Measurements from ENCODE around the gene GABRB2. TPM values are rescaled to one million over a fixed set of nuclear protein-coding genes. Genes with fewer than 3 reads are reported as not detected.

The GABRB2 gene
- polyA plus RNA-seq, 1 donor from 2014 or later: not detected

DNA sequence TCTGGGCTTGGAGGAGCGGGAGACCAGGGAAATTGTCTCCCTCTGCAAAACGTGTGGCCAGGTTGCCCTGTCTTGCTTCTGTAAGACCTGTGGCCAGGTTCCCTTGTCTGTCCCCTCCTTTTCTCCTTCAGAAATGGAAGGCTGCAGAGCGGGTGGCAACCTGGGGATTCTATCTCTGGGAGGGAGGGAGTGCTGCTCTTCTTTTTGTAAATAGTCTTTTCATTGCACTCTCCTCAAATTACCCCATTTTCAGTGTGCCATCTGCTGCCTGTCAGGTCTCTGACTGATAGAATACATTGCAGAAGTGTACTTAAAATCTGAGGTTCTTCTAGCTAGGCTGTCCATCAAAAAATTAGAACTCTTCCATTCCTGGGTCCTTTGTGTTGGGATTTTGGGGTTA, 126.0 kb downstream of the GABRB2 start:
- Mint-ChIP-seq H3K27me3 (no peaks in the 10 kb centered on the region), H3K4me3 (no peak overlapping the region), H3K9me3 (no peaks in the 10 kb centered on the region), H3K27ac (no peak overlapping the region), H3K36me3 (no peaks in the 10 kb centered on the region), H3K4me1 (no peaks in the 10 kb centered on the region)

DNA sequence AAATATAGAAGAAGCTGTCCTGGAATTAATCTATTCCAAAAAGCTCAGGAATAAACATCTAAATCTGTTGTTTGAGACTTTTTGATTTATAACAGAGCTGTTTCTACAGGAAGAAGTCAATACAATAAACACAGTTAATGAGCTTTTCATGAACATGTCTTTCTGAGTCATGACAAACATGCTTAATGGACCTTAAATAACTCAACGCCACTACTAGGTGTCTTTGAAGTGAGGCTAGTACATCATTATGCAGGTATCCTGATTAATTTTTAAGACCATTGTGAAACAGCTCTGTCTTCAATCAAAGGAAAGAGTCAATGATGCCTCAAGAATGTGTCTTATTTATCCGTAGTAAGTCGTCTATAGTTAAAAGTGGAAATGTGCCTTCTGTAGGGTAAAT, 131.6 kb downstream of the GABRB2 start:
- H3K27ac Mint-ChIP-seq: no peak overlapping the region
- no peaks in the 10 kb centered on the region for H3K27me3 Mint-ChIP-seq
- no peaks in the 10 kb centered on the region for H3K9me3 Mint-ChIP-seq
- H3K4me1 Mint-ChIP-seq: no peaks in the 10 kb centered on the region
- H3K4me3 Mint-ChIP-seq: no peak overlapping the region
- no peaks in the 10 kb centered on the region for H3K36me3 Mint-ChIP-seq

DNA sequence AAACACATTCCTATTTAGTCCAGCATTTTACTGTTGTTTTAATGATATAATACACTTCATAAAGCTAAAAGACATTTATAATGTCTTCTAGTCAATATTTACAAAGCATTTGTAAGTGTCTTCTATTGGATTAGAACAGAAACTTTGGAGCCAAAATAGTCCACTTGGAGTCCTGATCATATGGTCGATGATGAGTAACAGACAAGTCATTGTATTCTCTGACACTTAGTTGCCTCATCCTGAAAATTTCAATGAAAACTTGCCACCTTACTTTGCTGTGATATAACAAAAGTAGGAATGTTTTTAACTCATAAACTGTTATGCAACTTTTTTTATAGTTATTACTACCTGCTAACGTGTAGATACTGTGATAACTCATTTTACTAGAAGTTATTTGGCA, 132.5 kb downstream of the GABRB2 start:
- no peaks in the 10 kb centered on the region for H3K27me3 Mint-ChIP-seq
- H3K27ac Mint-ChIP-seq: no peak overlapping the region
- no peak overlapping the region for H3K4me3 Mint-ChIP-seq
- no peaks in the 10 kb centered on the region for H3K9me3 Mint-ChIP-seq
- no peaks in the 10 kb centered on the region for H3K4me1 Mint-ChIP-seq
- no peaks in the 10 kb centered on the region for H3K36me3 Mint-ChIP-seq

- Mint-ChIP-seq H3K27ac (no peak overlapping the region), H3K4me1 (no peaks in the 10 kb centered on the region), H3K36me3 (no peaks in the 10 kb centered on the region), H3K4me3 (no peak overlapping the region), H3K27me3 (no peaks in the 10 kb centered on the region), H3K9me3 (no peaks in the 10 kb centered on the region)
Measured at GRCh38 chr5:161412792-161413191, 133.7 kb downstream of the GABRB2 start.

DNA sequence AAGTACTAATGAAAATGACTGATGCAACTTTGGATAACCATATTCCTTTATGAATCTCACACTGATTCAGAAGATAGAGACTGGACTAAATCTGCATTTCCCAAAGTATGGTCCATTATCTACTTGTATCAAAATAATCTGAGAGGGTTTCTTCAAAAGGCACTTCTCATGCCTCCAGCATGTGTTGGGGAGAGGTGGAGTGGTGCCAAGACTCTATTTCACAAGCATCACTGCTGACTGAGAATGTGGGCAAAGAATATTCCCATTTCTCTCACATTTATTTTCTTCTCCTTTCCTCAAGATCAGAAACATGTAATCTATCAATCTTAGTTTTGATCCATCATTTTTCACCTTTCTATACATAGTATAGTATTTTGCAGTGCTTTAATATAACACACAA, 135.4 kb downstream of the GABRB2 start:
- H3K36me3 Mint-ChIP-seq: no peaks in the 10 kb centered on the region

GRCh38 chr5:161410640-161411039, 135.9 kb downstream of the GABRB2 start:
- Mint-ChIP-seq H3K4me3 (no peak overlapping the region), H3K9me3 (no peaks in the 10 kb centered on the region), H3K36me3 (no peaks in the 10 kb centered on the region), H3K4me1 (no peaks in the 10 kb centered on the region), H3K27me3 (no peaks in the 10 kb centered on the region), H3K27ac (no peak overlapping the region)

More for the DNA sequence above, 135.4 kb downstream of the GABRB2 start:
- Mint-ChIP-seq H3K27ac (no peak overlapping the region), H3K9me3 (no peaks in the 10 kb centered on the region), H3K27me3 (no peaks in the 10 kb centered on the region), H3K4me1 (no peaks in the 10 kb centered on the region), H3K4me3 (no peak overlapping the region)

DNA sequence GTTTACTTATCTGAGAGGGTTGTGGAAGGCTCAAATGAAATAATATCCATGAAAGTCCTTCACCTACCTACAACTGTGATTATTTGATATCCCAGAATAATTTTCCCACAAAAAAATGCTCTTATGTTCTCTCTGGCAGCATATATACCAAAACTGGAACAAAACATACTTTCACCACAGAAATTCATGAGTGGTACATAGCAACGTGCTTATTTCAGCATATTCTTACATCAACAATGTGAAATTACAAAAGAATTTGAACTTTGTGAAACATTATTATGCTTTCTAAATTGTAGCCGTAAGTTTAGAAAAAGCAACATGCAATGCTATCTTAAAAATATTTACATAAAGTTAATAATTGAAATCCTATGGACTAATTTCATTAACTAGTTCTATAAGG, 137.1 kb downstream of the GABRB2 start:
- Mint-ChIP-seq H3K9me3 (no peaks in the 10 kb centered on the region), H3K36me3 (no peaks in the 10 kb centered on the region), H3K27me3 (no peaks in the 10 kb centered on the region), H3K27ac (no peak overlapping the region), H3K4me1 (no peaks in the 10 kb centered on the region), H3K4me3 (no peak overlapping the region)

DNA sequence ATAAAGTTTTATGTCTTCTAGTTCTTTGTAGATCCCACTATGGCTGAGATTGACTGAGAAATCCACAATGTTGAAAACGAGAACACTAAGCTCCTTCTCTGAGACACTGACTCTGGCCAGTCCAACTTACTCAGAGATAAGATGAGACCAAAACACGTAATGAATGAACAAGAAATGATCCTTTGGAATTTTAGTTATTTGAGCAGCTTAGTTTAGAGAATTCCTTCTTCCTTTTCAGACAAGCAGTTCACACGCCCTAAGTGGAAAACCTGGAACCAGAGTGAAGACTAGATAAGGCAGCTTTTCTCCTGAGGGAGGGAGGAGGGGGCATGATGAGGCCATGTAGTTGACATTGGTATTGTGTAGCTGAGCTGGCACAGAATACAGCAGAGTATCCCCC, 139.6 kb downstream of the GABRB2 start:
- Mint-ChIP-seq H3K27ac (no peak overlapping the region), H3K9me3 (no peaks in the 10 kb centered on the region), H3K36me3 (no peaks in the 10 kb centered on the region), H3K27me3 (no peaks in the 10 kb centered on the region), H3K4me1 (no peaks in the 10 kb centered on the region), H3K4me3 (no peak overlapping the region)

GRCh38 chr5:161403996-161404395, 142.5 kb downstream of the GABRB2 start:
- H3K4me3 Mint-ChIP-seq: no peak overlapping the region
- no peaks in the 10 kb centered on the region for H3K4me1 Mint-ChIP-seq
- H3K36me3 Mint-ChIP-seq: no peaks in the 10 kb centered on the region
- no peaks in the 10 kb centered on the region for H3K9me3 Mint-ChIP-seq
- H3K27me3 Mint-ChIP-seq: no peaks in the 10 kb centered on the region
- H3K27ac Mint-ChIP-seq: no peak overlapping the region

DNA sequence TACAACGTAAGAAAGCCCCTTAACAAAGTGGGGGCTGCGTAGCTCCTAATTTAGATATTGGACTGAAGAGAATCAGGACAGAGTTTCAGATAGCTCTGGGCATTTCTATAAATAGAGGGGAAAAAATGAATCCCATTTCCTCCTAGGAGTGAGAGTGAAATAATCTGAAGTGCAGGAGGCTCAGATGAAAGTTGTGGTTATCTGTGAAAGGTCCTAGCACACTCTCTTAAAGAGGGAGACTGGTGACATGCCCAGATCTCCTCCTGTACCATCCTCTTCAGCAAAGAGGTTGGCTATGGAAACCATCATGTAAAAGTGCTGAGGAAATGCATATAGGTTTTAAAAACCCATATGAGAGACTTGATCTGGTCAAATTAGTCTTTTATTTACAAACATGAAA, 143.4 kb downstream of the GABRB2 start:
- H3K9me3 Mint-ChIP-seq: no peaks in the 10 kb centered on the region
- H3K36me3 Mint-ChIP-seq: no peaks in the 10 kb centered on the region
- no peaks in the 10 kb centered on the region for H3K27me3 Mint-ChIP-seq
- no peak overlapping the region for H3K27ac Mint-ChIP-seq
- no peaks in the 10 kb centered on the region for H3K4me1 Mint-ChIP-seq
- H3K4me3 Mint-ChIP-seq: no peak overlapping the region

DNA sequence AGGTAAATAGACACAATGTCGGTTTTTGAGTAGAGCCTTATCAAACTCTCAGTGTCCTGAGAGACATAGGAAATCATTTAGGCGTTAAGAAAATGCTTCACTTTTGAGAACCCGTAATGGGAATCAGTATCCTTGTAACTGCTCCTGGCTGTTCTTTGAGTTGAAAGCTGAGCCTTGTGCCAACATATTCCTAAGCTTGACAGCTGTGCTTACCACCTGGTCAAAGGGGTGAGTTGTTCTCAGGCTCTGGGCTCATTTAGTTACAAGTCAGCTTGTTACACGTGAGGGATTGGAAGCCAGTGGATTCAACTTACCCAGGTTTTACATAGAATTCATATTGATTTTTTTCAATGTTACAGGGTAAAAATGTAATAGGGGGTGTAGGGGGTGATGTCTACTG, 145.9 kb downstream of the GABRB2 start:
- Mint-ChIP-seq H3K27me3 (no peaks in the 10 kb centered on the region), H3K36me3 (no peaks in the 10 kb centered on the region), H3K27ac (no peak overlapping the region), H3K4me1 (no peaks in the 10 kb centered on the region), H3K9me3 (no peaks in the 10 kb centered on the region), H3K4me3 (no peak overlapping the region)

- H3K4me3 Mint-ChIP-seq: no peak overlapping the region
Measured at GRCh38 chr5:161399996-161400562, 146.4 kb downstream of the GABRB2 start.

GRCh38 chr5:161397448-161397847, 149.1 kb downstream of the GABRB2 start:
- H3K9me3 Mint-ChIP-seq: no peaks in the 10 kb centered on the region
- no peak overlapping the region for H3K27ac Mint-ChIP-seq
- H3K4me1 Mint-ChIP-seq: no peaks in the 10 kb centered on the region
- H3K4me3 Mint-ChIP-seq: no peak overlapping the region
- no peaks in the 10 kb centered on the region for H3K36me3 Mint-ChIP-seq
- H3K27me3 Mint-ChIP-seq: no peaks in the 10 kb centered on the region

More at GRCh38 chr5:161399996-161400562, 146.4 kb downstream of the GABRB2 start:
- Mint-ChIP-seq H3K4me1 (no peaks in the 10 kb centered on the region), H3K27me3 (no peaks in the 10 kb centered on the region), H3K36me3 (no peaks in the 10 kb centered on the region), H3K9me3 (no peaks in the 10 kb centered on the region), H3K27ac (peak overlapping the region in 1 of 3 donors; percentile 9)

GRCh38 chr5:161396171-161396570, 150.4 kb downstream of the GABRB2 start:
- Mint-ChIP-seq H3K27ac (no peak overlapping the region), H3K9me3 (no peaks in the 10 kb centered on the region), H3K4me1 (no peaks in the 10 kb centered on the region), H3K4me3 (no peak overlapping the region), H3K36me3 (no peaks in the 10 kb centered on the region), H3K27me3 (no peaks in the 10 kb centered on the region)

DNA sequence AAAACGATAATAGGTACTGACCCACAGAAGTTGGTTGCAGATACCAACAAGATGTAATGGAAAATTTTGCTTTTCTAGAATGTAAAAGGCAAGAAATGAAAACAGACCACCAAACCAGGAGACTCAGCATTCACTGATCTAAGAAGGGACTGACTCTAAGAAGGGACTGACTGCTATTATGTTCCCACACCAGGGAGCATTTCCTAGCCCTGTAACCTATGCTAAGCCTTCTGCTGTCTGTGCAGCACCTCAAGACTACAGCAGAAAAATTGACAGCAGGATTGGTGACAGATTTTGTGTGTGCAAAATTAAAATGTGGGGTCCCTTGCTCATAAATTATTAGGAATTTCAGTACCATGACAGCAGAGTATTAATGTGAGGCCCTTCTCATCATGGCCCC, 154.8 kb downstream of the GABRB2 start:
- Mint-ChIP-seq H3K4me3 (no peak overlapping the region), H3K36me3 (no peaks in the 10 kb centered on the region), H3K27ac (no peak overlapping the region), H3K9me3 (no peaks in the 10 kb centered on the region), H3K27me3 (no peaks in the 10 kb centered on the region), H3K4me1 (no peaks in the 10 kb centered on the region)

DNA sequence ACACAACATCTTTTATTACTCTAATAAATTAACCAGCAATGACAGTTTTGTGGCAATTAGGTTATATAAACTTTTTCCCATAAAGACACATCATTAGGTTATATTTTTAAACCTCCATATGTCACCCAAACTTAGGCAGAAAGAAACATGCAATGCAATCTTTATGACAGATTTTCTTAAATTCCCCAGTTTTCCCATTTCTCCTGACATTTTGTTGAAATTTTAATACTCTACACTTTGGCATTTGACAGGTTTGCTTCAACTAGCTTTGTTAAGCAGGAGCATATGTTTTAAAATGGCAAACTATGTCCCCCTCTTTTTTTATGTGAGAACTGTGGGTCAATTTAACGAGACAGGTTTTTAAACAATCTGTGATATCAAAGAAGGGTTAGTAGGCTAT, 155.5 kb downstream of the GABRB2 start:
- no peaks in the 10 kb centered on the region for H3K36me3 Mint-ChIP-seq
- H3K4me1 Mint-ChIP-seq: no peaks in the 10 kb centered on the region
- no peak overlapping the region for H3K4me3 Mint-ChIP-seq
- no peak overlapping the region for H3K27ac Mint-ChIP-seq
- no peaks in the 10 kb centered on the region for H3K27me3 Mint-ChIP-seq
- no peaks in the 10 kb centered on the region for H3K9me3 Mint-ChIP-seq

GRCh38 chr5:161387121-161387520, 159.4 kb downstream of the GABRB2 start:
- Mint-ChIP-seq H3K36me3 (no peaks in the 10 kb centered on the region), H3K4me1 (no peaks in the 10 kb centered on the region), H3K9me3 (peaks cover 0 to 2% (median 0%) of the 10 kb centered on the region in 3 donors), H3K27ac (no peak overlapping the region), H3K4me3 (no peak overlapping the region), H3K27me3 (no peaks in the 10 kb centered on the region)

Data from IgD-negative memory B cell (primary cell).